SU-DHL-6 (cell line): ENCODE results near the gene NRN1.

Experiments used
- H2AFZ ChIP-seq: fragments of 200-600 bp; sonication (generic); 2 replicates; pipeline ENCODE4 v1.6.1; 2014; ENCODE audit warnings: low read depth, mild to moderate bottlenecking, moderate library complexity, mixed read lengths, antibody characterized with exemption, low read length; ENCODE audit not compliant: severe bottlenecking
- H3F3A ChIP-seq: fragments of 200-600 bp; shearing (Covaris generic); 2 replicates; pipeline ENCODE4 v1.6.0; 2016; ENCODE audit warnings: antibody characterized with exemption, mild to moderate bottlenecking; ENCODE audit not compliant: insufficient read depth
- H3K27ac ChIP-seq: fragments of 200-600 bp; sonication (generic); 2 replicates; pipeline ENCODE4 v1.5.1; 2016; ENCODE audit warnings: low read depth, mild to moderate bottlenecking, low read length, moderate library complexity, mixed read lengths
- H3K27me3 ChIP-seq: fragments of 200-600 bp; sonication (generic), shearing (Covaris generic); 2 replicates; pipeline ENCODE4 v1.6.0; 2014; ENCODE audit warnings: mild to moderate bottlenecking, low read length
- H3K36me3 ChIP-seq: fragments of 200-600 bp; sonication (generic); 2 replicates; pipeline ENCODE4 v1.6.1; 2014; ENCODE audit warnings: mild to moderate bottlenecking, low read length, mixed read lengths
- H3K4me2 ChIP-seq: fragments of 300-600, 200-600 bp; shearing (Covaris generic), sonication (generic); 2 replicates; pipeline ENCODE4 v1.6.0; 2014; ENCODE audit warnings: low read length, low read depth, mild to moderate bottlenecking; ENCODE audit not compliant: poor library complexity, severe bottlenecking
- H3K4me3 ChIP-seq: fragments of 200-600 bp; sonication (generic); 2 replicates; pipeline ENCODE4 v1.5.1; 2014; ENCODE audit warnings: antibody characterized with exemption, low read length, mild to moderate bottlenecking, mixed read lengths; ENCODE audit not compliant: insufficient read depth, poor library complexity, severe bottlenecking
- H3K79me2 ChIP-seq: fragments of 200-600 bp; sonication (generic); 2 replicates; pipeline ENCODE4 v1.6.1; 2014; ENCODE audit warnings: mild to moderate bottlenecking, low read length, moderate library complexity; ENCODE audit not compliant: insufficient read depth
- H3K9ac ChIP-seq: fragments of 200-600 bp; sonication (generic); 2 replicates; pipeline ENCODE4 v1.7.0; 2014; ENCODE audit warnings: mild to moderate bottlenecking, low read length
- H3K9me2 ChIP-seq: fragments of 200-600 bp; sonication (generic); replicated peaks from 2 replicates; pipeline ENCODE4 v1.6.1; 2014; ENCODE audit warnings: low read length; ENCODE audit not compliant: insufficient read depth
- H3K9me3 ChIP-seq: fragments of 200-600 bp; sonication (generic); 2 replicates; pipeline ENCODE4 v1.6.1; 2014; ENCODE audit warnings: low read length, mixed read lengths; ENCODE audit not compliant: insufficient read depth
- H4K20me1 ChIP-seq: fragments of 200-600 bp; sonication (generic); 2 replicates; pipeline ENCODE4 v1.6.1; 2014; ENCODE audit warnings: low read depth, mild to moderate bottlenecking, antibody characterized with exemption, low read length, moderate library complexity, mixed read lengths
- EZH2phosphoT487 ChIP-seq: fragments of 200-600 bp; sonication (generic), shearing (Covaris generic); conservative IDR thresholded peaks from 2 replicates; pipeline ENCODE4 v1.6.1; 2018; ENCODE audit warnings: mild to moderate bottlenecking, antibody characterized with exemption, low read length, moderate library complexity, mixed read lengths
- TF ChIP-seq, protein P1 (sequence below): fragments of 200-600 bp; sonication (generic); IDR thresholded peaks from one replicate; pipeline ENCODE4 v1.5.1; 2017; ENCODE audit warnings: antibody characterized with exemption, mild to moderate bottlenecking, low read length, moderate library complexity; ENCODE audit not compliant: insufficient read depth, poor library complexity, severe bottlenecking

NRN1 gene

DNA sequence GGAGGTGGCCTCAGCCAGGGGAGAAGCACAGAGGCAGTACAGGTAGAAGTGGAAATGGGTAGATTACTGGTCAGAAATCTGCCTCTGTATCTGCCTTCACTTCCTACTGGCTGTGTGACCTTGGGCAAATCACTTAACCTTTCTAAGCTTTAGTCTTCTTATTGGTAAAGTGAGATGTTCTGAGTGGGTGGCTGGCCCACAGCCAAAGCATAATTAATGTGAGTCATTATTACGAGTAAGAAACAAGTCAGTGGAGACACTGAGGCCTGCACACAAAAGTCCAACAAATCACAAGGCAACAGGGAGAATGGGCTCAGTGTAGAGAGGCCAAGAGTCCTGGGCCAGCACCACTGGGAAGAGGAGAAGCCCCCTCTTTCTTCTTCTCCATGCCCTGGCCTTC, 39.1 kb downstream of the NRN1 start:
- H3K9me2 ChIP-seq = no peaks in the 10 kb centered on the region
- no peaks in the 10 kb centered on the region for H3K27me3 ChIP-seq
- H3K79me2 ChIP-seq = no peaks in the 10 kb centered on the region
- no peak overlapping the region for H2AFZ ChIP-seq
- H3K9ac ChIP-seq = no peak overlapping the region
- peaks cover 3% of the 10 kb centered on the region; the same call in 1 of the 2 replicates for H3K9me3 ChIP-seq
- H3K27ac ChIP-seq = no peak overlapping the region
- H3K4me2 ChIP-seq = no peak overlapping the region
- H3K4me3 ChIP-seq = no peak overlapping the region
- H4K20me1 ChIP-seq = no peaks in the 10 kb centered on the region
- TF ChIP-seq EZH2phosphoT487 = no peak
- TF ChIP-seq, protein P1, sequence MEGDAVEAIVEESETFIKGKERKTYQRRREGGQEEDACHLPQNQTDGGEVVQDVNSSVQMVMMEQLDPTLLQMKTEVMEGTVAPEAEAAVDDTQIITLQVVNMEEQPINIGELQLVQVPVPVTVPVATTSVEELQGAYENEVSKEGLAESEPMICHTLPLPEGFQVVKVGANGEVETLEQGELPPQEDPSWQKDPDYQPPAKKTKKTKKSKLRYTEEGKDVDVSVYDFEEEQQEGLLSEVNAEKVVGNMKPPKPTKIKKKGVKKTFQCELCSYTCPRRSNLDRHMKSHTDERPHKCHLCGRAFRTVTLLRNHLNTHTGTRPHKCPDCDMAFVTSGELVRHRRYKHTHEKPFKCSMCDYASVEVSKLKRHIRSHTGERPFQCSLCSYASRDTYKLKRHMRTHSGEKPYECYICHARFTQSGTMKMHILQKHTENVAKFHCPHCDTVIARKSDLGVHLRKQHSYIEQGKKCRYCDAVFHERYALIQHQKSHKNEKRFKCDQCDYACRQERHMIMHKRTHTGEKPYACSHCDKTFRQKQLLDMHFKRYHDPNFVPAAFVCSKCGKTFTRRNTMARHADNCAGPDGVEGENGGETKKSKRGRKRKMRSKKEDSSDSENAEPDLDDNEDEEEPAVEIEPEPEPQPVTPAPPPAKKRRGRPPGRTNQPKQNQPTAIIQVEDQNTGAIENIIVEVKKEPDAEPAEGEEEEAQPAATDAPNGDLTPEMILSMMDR = no peak
- H3K36me3 ChIP-seq = no peaks in the 10 kb centered on the region
- H3F3A ChIP-seq = no peaks in the 10 kb centered on the region

DNA sequence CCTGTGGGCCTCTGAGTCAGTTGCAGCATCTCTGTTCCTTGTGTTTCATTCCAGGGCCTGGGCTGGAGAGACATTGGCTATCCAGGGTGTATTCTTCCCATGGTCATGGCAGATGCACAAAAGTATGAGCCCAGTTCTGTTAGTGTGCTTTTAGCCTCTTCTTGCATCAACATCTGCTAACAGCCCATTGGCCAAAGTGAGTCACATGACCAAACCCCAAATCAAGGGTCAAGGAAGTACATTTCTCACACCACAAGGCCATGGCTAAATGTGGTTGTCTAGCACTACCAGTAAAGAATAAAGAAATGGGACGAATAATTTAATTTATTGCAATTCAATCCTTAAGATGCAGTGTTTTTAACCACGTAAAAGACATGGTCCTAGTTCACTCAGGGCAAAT, 43.9 kb downstream of the NRN1 start:
- no peak overlapping the region for H3K4me2 ChIP-seq
- no peaks in the 10 kb centered on the region for H3K27me3 ChIP-seq
- no peak overlapping the region for H3K9ac ChIP-seq
- H3K9me2 ChIP-seq = no peaks in the 10 kb centered on the region
- peaks cover 3% of the 10 kb centered on the region; the same call in 1 of the 2 replicates for H3K9me3 ChIP-seq
- H3K4me3 ChIP-seq = no peak overlapping the region
- no peak for TF ChIP-seq EZH2phosphoT487
- TF ChIP-seq, protein P1 = no peak
- no peaks in the 10 kb centered on the region for H3K79me2 ChIP-seq
- H3K27ac ChIP-seq = no peak overlapping the region
- no peak overlapping the region for H2AFZ ChIP-seq
- H3K36me3 ChIP-seq = no peaks in the 10 kb centered on the region
- H4K20me1 ChIP-seq = no peaks in the 10 kb centered on the region
- H3F3A ChIP-seq = no peaks in the 10 kb centered on the region

DNA sequence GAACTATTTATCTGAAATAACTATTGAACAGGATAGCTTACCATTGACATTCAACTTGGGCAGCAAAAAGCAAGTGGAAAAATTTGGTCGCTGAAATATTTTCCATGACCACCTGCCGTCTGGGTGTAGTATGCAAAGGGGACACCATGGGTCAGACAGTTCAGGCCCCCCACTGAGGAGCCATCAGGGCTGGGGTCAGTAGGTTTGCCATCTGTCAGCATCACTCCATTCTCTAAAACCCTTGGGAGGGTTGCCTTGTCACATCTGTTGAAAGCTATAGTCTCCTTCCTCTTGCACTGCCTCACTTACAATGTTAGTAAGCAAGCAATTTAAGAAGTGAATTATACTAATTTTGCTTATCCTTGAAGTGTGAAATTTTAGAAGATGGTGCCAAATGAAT, 44.9 kb downstream of the NRN1 start:
- Histone ChIP-seq H3K9me2 (no peaks in the 10 kb centered on the region), H3K27ac (no peak overlapping the region), H2AFZ (no peak overlapping the region), H3K4me2 (no peak overlapping the region), H3K4me3 (no peak overlapping the region), H3K27me3 (no peaks in the 10 kb centered on the region), H3K9me3 (peaks cover 3% of the 10 kb centered on the region; the same call in 1 of the 2 replicates), H3K79me2 (no peaks in the 10 kb centered on the region), H4K20me1 (no peaks in the 10 kb centered on the region), H3K9ac (no peak overlapping the region), H3F3A (no peaks in the 10 kb centered on the region), H3K36me3 (no peaks in the 10 kb centered on the region)
- no peak for TF ChIP-seq EZH2phosphoT487
- TF ChIP-seq, protein P1 = no peak
